Left ventricle myocardium inferior (tissue), 1 donor: ENCODE data around the gene CYP2A6. TPM values are rescaled to one million over a fixed set of nuclear protein-coding genes. Genes with fewer than 3 reads are reported as not detected.
"Not testable (repeated sequence)": the region's sequence is repeated elsewhere in the genome, so short reads cannot be mapped to it uniquely, and the experiment has no call there.

ENCODE experiments used
- DNase-seq: peaks from one replicate; pipeline ENCODE4 v3.0.0-alpha.2; 2020
- H3K27ac ChIP-seq: fragments of 200-600 bp; replicated peaks from 2 replicates; pipeline ENCODE4 v1.8.0; 2021
- H3K27me3 ChIP-seq: fragments of 200-600 bp; 2 replicates; pipeline ENCODE4 v1.8.0; 2021; ENCODE audit warnings: low read depth
- H3K36me3 ChIP-seq: fragments of 200-600 bp; 2 replicates; pipeline ENCODE4 v1.8.0; 2021
- H3K4me1 ChIP-seq: fragments of 200-600 bp; 2 replicates; pipeline ENCODE4 v1.8.0; 2021
- H3K4me3 ChIP-seq: fragments of 200-600 bp; 2 replicates; pipeline ENCODE4 v1.8.0; 2021; ENCODE audit warnings: mild to moderate bottlenecking, moderate library complexity
- H3K9me3 ChIP-seq: fragments of 200-600 bp; replicated peaks from 2 replicates; pipeline ENCODE4 v1.8.0; 2021
- CTCF ChIP-seq: fragments of 200-600 bp; IDR thresholded peaks from 2 replicates; pipeline ENCODE4 v1.8.0; 2021; ENCODE audit warnings: antibody characterized with exemption, mild to moderate bottlenecking, borderline replicate concordance
- intact Hi-C: fragments of 100-400 bp; cut with micrococcal nuclease; formaldehyde crosslinking; loops from one replicate; pipeline ENCODE4 v1.11.0; 2022
- long read RNA-seq: library from polyadenylated mRNA; unstranded; transcript quantifications from one replicate; pipeline ENCODE4 v2.0.0, GENCODE V29; 2021
- total RNA-seq: library from RNA; stranded (reverse); fragmentation: NEBNext Ultra II Directional; extraction: Animal tissue kit (Norgen Biotek cat#: 25700); gene quantifications from one replicate; pipeline ENCODE4 v1.2.1, GENCODE V29; 2021
- donor health status: DM: no; HTN: yes; CAD: no; lungs with severe emphysema.

CYP2A6 gene
- total RNA-seq = not detected
- long read RNA-seq = 0 reads

DNA sequence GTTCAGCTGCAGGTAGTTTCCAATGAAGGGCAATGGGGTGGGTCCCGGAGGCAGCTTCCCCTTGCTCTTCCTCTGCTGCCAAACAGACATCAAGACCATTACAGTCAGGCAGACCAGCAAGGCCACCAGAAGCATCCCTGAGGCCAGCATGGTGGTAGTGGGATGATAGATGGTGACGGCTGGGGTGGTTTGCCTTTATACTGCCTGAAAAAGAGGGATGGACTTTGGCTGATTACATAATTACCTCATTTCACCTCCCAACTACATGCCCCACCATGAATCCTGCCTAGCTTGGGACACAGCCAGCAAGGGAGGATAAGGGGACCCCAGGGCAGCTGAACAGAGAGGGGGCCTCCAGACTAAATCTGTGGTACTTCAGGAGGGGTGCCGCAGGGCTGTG is at the start of gene CYP2A6:
TSS of gene CYP2A6 (minus strand) at position 171 of the 400 bp plus-strand sequence. CDS start at position 150, 21 bp downstream.
- H3K4me3 ChIP-seq, H3K36me3 ChIP-seq, H3K9me3 ChIP-seq, H3K4me1 ChIP-seq, intact Hi-C loops, H3K27ac ChIP-seq, DNase-seq: not testable (repeated sequence)
- H3K27me3 ChIP-seq = peaks cover 23% of the 10 kb centered on the region

DNA sequence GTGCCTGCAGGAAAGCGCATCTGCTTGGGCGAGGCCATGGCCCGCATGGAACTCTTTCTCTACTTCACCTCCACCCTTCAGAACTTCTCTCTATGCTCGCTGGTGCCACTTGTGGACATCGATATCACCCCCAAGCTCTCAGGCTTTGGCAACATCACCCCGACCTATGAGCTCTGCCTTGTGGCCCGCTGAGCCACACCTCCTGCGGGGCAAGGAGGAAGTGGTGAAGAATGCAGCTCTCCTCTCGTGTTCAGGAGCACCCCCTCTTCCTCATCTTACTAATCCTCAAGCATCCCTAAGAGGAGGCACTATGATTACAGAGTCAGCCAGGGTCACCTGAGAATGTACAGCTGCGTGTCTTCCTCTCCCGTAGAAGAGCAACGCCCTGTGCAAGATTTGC is 49.7 kb upstream of the CYP2A6 start:
- H3K27ac ChIP-seq, H3K4me3 ChIP-seq, intact Hi-C loops, H3K36me3 ChIP-seq, DNase-seq, H3K4me1 ChIP-seq, H3K9me3 ChIP-seq: not testable (repeated sequence)
- peaks cover 14% of the 10 kb centered on the region for H3K27me3 ChIP-seq

GRCh38 chr19:40896843-40897789 is 46.9 kb upstream of the CYP2A6 start:
- not testable (repeated sequence) for H3K27ac ChIP-seq, DNase-seq

GRCh38 chr19:40896418-40896796 is 46.2 kb upstream of the CYP2A6 start:
- Histone ChIP-seq H3K27me3 (no peaks in the 10 kb centered on the region), H3K36me3 (no peaks in the 10 kb centered on the region), H3K9me3 (no peaks in the 10 kb centered on the region), H3K4me1 (no peaks in the 10 kb centered on the region), H3K27ac (no peak overlapping the region), H3K4me3 (no peak overlapping the region)
- no peak for TF ChIP-seq CTCF
- no peak for DNase-seq
- intact Hi-C loops = no loop called here

More at GRCh38 chr19:40896843-40897789, 46.9 kb upstream of the CYP2A6 start:
- H3K9me3 ChIP-seq, H3K4me1 ChIP-seq, H3K27me3 ChIP-seq, intact Hi-C loops, H3K36me3 ChIP-seq, H3K4me3 ChIP-seq: not testable (repeated sequence)

DNA sequence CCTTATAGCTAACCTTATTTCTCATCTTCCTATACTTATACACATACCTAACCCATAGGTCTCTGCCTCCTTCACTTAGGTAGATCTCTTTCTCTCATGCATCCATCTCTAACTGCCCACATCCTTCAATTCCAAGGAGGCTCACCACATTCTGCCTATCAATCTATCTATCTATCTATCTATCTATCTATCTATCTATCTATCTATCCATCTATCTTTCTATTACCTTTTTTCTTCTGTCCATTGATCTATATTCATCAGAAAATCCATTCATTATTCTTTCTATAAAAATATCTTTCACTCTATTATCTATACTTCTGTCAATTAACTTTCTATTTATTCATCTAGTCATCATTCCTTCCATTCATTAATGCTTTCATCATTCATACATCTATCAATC is 42.9 kb upstream of the CYP2A6 start:
- TF ChIP-seq CTCF = no peak
- no peak overlapping the region for H3K4me3 ChIP-seq

GRCh38 chr19:40889366-40889765 is 39.1 kb upstream of the CYP2A6 start:
- no peak for TF ChIP-seq CTCF
- Histone ChIP-seq H3K36me3 (no peaks in the 10 kb centered on the region), H3K9me3 (no peaks in the 10 kb centered on the region), H3K4me1 (no peaks in the 10 kb centered on the region), H3K4me3 (no peak overlapping the region), H3K27me3 (no peaks in the 10 kb centered on the region), H3K27ac (no peak overlapping the region)
- intact Hi-C loops = no loop called here
- DNase-seq = no peak

More for the DNA sequence above, 42.9 kb upstream of the CYP2A6 start:
- H3K9me3 ChIP-seq = no peaks in the 10 kb centered on the region
- intact Hi-C loops = no loop called here
- H3K4me1 ChIP-seq = no peaks in the 10 kb centered on the region
- no peaks in the 10 kb centered on the region for H3K36me3 ChIP-seq
- no peak for DNase-seq
- H3K27me3 ChIP-seq = no peaks in the 10 kb centered on the region
- no peak overlapping the region for H3K27ac ChIP-seq

DNA sequence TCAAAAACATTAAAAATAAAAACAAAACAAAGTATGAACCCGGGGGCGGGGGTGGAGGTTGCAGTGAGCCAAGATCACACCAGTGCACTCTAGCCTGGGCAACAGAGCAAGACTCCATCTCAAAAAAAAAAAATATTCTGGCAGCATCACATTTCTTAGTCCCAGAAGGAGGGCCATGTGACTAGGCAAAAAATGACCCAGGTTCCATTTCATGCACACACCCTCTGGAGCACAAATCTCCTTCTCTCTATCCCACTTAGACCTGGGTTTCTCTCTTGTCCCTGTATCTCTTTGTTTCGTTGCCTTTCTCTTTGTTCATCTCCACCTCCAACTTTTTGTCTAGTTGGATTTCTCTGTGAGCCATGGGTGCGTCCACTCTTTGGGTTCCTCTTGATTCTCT is 37.9 kb upstream of the CYP2A6 start:
- Histone ChIP-seq H3K9me3 (no peaks in the 10 kb centered on the region), H3K36me3 (no peaks in the 10 kb centered on the region), H3K27me3 (no peaks in the 10 kb centered on the region), H3K27ac (no peak overlapping the region), H3K4me1 (no peaks in the 10 kb centered on the region), H3K4me3 (no peak overlapping the region)
- intact Hi-C loops = no loop called here
- DNase-seq = no peak
- TF ChIP-seq CTCF = no peak

DNA sequence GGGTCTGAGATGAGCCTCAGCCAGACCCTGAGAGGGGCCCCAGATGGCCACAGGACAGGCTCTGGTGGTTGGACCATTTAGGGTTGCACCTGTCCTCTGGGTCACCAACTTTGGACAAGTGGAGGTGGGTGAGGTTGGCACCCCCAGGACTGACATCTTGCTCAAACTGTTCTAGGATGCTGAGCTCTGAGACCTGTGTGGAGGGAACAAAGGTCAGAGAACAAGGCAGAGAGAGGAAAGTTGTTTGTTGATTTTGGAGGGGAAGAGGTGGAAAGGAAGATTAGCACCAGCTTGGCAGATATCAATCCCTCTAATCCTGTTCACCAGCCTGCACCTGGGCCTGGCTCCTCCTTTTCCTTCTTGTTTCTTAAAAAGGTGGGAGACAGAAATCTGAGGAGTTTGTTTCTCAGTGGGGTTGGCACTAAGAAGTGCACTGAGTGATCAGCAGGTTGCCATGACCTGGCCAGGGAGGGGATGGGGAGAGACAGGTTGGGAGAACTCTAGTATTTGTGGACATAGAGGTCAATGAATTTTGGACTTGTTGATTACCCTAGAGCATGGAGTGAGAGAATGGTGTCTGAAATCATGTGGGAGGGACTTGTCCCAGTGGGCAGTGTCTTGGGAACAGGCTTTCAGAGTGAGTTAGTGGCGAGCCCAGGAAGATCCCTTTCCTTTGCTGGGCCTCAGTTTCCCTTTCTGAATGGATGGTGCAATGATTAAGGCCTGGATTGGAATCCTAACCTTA is 34.1 kb upstream of the CYP2A6 start:
- H3K4me3 ChIP-seq, H3K4me1 ChIP-seq, DNase-seq, H3K27ac ChIP-seq, H3K9me3 ChIP-seq, H3K36me3 ChIP-seq, intact Hi-C loops, H3K27me3 ChIP-seq: not testable (repeated sequence)

GRCh38 chr19:40882062-40882461 is 31.8 kb upstream of the CYP2A6 start, which contains the start of gene CYP2A7:
CYP2A7 (minus strand) TSS chr19:40882231; CDS start chr19:40882210, 21 bp downstream.
- H3K9me3 ChIP-seq, DNase-seq, H3K27ac ChIP-seq, H3K36me3 ChIP-seq, H3K4me3 ChIP-seq, H3K4me1 ChIP-seq, intact Hi-C loops: not testable (repeated sequence)
- peaks cover 18% of the 10 kb centered on the region for H3K27me3 ChIP-seq
